GM19238 (cell line): ENCODE data around the gene ANKRD2.
"Not testable (repeated sequence)": the region's sequence is repeated elsewhere in the genome, so short reads cannot be mapped to it uniquely, and the experiment has no call there.

Experiments
- DNase-seq: peaks from one replicate; pipeline ENCODE4 v3.0.0; 2011; ENCODE audit warnings: low spot score; ENCODE audit not compliant: insufficient read length

ANKRD2 gene

DNA sequence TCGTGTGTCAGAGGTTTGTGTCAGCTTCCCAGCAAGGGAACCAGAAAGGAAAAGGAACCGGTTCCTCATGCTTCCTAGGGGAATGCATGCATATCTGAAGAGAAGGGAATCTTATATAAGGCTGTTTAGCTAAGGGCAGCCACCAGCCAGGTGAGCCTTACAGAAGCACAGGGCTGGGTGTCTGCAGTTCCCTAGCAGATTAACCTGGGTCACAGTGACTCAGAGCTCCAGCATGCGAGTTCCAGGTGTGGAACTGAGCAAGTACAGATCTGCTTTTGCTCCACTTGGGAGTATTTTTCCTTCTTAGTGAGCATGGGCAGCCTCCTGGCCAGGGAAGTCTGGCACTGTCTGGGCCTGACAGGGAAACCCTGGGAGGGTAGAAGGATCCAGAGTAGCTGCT is 957 bp upstream of the ANKRD2 start:
- no peak for DNase-seq

- DNase-seq, result no peak
Observed at GRCh38 chr10:97573021-97573420, 442 bp downstream of the ANKRD2 start.

DNA sequence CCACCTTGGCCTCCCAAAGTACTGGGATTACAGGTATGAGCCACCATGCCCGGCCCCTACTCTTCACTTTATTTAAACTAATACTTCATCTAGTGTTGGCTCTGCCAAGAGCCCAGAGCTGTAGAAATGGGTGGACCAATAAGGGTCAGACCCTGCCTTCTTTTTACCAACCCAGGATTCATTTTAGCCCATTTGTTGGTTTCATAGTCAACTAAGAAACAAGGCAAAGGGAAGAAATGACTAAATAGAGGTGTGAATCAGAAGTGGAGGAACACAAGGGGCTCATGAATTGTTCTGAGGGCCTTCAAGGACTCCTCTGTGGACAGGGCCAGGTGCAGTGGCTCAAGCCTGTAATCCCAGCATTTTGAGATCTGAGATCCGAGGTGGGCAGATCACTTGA is 1.1 kb downstream of the ANKRD2 start:
- no peak for DNase-seq

DNA sequence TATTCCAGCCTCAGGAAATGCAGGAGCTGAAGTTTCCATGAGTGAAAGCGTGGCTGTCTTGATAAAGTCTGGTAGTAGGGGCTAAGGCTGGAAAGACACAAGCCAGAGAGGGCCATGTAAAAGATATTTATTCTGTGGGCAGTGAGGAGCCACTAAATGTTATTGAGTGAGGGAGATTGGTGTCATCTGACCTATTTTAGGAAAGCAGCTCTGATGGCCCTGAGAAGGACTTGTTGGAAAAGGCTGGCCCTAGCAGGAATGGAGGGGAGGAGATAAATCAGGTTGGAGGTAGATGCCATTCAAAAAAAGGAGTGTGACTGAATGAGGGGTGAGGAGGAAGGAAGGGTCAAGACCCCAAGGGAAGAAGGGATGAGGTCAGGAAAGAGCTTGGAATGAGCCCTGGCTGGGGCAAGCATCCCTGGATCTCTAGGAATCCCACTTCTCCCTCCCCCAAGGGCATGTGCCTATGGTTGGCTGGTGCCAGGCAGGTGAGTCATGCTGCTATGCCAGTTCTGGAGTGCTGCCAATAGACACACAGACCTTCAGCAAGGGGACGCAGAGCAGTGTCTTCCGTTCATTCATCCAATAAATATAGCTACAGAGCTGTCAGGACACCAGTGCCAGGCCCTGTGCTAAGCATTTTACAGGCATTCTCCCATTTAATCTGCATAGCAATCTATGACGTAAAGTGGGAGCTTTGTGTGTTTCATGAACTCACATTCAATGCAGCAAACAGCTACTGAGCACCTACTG is 2.0 kb downstream of the ANKRD2 start:
- DNase-seq, result no peak

GRCh38 chr10:97575127-97575668 is 2.6 kb downstream of the ANKRD2 start:
- no peak for DNase-seq

DNA sequence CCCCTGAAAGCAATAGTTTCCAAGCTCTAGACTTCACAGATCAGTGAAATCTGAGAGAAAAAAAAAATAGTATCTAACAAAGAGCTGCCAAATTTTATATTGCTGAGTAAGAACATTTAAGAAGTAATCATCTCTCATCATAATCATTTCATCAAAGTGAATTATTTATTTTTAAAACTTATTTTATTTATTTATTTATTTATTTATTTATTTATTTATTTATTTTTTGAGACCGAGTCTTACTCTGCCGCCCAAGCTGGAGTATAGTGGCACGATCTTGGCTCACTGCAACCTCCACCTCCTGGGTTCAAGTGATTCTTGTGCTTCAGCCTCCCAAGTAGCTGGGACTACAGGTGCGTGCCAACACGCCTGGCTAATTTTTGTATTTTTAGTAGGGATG is 3.9 kb downstream of the ANKRD2 start:
- DNase-seq, result not testable (repeated sequence)

- DNase-seq, result no peak
Observed at GRCh38 chr10:97577701-97578100, 5.1 kb downstream of the ANKRD2 start.

DNA sequence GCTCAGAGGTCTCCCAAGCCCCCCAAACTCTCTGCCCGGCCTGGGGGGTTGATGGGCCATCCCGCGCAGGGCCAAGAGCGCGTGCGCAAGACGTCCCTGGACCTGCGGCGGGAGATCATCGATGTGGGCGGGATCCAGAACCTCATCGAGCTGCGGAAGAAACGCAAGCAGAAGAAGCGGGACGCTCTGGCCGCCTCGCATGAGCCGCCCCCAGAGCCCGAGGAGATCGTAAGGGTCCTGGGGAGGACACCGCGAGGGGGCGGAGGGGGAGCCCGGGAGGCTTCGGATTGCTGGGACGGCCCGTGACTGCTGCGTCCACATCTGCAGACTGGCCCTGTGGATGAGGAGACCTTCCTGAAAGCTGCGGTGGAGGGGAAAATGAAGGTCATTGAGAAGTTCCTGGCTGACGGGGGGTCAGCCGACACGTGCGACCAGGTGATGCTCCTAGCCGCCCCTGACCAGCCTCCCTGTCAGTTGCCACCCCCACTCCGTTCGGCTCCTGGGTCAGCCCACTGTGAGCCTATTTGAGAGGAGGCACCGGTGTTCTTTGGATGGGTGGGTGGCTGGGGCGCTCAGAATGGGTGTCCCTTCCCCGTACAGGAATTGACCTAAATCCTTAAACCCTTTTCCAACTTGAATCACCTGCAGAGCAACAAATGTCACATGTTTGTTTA is 5.7 kb downstream of the ANKRD2 start:
- DNase-seq, result no peak

DNA sequence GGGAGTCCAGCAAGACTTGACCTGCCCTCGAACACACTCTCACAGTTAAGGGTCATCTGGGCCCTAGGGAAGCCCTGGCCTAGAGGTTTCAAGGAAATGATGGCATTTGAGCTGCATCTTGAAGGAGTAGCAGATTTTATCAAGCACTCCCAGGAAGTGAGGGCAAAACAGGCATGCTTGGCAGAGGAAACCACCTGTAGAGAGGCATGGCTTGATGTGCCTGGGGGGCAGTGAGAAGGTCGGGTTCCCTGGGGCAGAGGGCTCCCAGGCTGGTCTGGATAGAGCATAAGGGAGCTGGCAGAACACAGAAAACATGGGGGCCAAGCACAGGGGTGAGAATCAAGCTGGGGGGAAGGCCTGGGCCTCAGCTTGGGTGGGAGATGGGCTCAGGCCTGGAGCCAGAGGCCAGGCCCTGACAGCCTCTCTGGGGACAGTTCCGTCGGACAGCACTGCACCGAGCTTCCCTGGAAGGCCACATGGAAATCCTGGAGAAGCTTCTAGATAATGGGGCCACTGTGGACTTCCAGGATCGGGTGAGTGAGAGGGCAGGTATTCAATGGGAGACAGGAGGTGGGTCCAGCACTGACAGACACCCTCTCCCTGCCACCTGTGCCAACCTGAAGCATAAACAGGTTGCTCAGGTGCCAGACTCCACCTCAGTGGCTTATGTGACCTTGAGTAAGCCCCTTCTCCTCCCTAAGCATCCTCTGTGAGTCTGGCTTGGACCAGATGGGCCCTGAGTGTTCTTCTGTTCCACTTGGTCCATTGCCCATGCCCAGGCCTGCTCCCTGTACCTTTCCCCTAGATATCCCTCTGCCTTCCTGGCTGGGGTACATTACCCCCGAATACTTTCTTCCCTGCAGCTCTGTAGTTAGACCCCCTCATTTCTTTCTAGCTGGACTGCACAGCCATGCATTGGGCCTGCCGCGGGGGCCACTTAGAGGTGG is 8.1 kb downstream of the ANKRD2 start:
- DNase-seq, result no peak

DNA sequence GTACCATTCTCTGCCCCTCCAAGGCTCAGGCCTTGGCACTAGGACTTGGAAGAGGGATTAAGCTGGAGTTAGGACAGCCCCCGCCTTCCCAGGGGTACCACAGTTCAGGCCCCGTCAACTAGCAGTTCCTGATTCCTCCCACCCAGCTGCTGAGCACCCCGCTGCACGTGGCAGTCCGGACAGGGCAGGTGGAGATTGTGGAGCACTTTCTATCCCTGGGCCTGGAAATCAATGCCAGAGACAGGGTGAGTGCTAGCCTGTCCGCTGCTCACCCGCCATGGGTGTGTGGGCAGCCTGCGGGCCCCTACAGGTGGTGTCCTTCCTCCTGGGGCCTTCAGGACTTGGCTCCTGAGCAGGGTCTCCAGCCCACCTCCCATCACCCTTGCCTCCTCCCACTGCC is 9.6 kb downstream of the ANKRD2 start:
- no peak for DNase-seq

GRCh38 chr10:97583476-97583875 is 10.9 kb downstream of the ANKRD2 start:
- DNase-seq, result no peak

- no peak for DNase-seq
Observed at GRCh38 chr10:97584060-97584797, 11.7 kb downstream of the ANKRD2 start, which contains the start of gene HOGA1. TSS of gene HOGA1 (plus strand) at chr10:97584389. CDS start at chr10:97584704, 315 bp downstream.

GRCh38 chr10:97584798-97585438 is 12.3 kb downstream of the ANKRD2 start:
- no peak for DNase-seq

DNA sequence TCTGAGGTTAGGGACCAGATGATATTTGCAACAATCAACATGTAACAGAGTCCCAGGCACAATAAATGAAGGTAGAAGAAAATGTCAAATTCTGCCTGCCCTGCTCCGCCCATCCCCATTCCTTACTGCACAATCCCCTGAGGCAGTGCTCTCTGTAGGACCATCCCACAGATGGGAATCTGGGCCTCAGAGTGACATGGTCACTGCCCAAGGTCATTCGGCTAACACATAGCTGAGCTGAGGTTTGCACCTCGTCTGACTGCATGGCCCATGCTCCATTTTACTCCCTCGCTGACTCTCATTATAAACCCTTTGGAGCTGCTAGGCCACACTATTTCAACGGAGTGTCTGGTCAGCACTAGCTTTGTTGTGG is 12.8 kb downstream of the ANKRD2 start:
- no peak for DNase-seq

GRCh38 chr10:97587183-97587582 is 14.6 kb downstream of the ANKRD2 start:
- DNase-seq, result no peak

DNA sequence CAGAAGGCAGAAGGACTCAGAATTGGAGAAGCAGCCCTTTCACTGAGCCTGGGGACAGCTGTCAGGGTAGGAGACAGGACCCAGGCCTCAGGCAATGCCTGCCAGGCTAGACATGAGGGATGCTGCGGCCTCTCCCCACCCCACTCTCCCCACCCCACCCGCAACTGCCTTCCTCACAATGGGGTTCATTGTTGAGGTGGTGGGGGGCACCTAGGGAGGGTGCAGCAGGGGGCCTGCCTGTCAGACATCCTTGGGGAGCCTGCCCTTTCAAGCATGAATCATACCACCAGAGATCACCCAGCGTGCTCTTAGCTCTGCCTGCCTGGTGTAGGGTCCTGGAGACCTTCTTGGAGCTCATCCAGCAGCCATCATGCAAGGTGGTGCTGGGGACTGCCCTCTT is 16.9 kb downstream of the ANKRD2 start, which contains the start of gene C10orf62:
C10orf62 (plus strand) TSS at position 243 of the 400 bp plus-strand sequence. CDS start 177 bp downstream, outside the sequence.
- DNase-seq, result no peak

DNA sequence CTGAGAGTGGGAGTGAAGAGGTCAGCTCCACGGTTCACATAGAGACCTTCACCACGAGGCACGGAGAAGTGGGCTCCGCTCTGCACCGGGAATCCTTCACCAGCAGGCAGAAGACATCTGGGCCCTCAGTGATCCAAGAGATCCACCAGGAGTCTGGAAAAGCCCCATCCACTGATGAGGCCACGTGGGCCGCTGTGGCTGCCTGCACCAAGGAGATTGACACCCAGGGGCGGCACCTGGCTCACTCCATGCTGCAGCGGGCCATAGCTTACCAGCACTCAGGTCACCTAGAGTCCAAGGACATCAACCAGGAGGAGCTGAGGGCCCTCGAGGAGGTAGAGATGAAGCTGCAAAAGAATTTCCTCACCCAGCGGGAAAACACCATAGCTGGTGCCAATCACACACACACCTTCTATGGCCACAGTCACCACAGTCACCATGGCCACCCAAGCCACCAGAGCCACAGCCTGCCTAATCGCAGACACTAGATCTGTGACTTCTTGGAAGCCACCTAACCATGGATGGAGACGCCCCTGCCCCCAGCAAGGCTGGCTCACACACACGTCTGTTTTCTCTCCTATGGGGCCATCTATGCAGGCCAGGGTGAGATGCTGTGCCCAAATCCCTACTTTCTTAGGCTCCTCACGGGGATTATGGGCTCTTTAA is 17.6 kb downstream of the ANKRD2 start:
- DNase-seq, result no peak

DNA sequence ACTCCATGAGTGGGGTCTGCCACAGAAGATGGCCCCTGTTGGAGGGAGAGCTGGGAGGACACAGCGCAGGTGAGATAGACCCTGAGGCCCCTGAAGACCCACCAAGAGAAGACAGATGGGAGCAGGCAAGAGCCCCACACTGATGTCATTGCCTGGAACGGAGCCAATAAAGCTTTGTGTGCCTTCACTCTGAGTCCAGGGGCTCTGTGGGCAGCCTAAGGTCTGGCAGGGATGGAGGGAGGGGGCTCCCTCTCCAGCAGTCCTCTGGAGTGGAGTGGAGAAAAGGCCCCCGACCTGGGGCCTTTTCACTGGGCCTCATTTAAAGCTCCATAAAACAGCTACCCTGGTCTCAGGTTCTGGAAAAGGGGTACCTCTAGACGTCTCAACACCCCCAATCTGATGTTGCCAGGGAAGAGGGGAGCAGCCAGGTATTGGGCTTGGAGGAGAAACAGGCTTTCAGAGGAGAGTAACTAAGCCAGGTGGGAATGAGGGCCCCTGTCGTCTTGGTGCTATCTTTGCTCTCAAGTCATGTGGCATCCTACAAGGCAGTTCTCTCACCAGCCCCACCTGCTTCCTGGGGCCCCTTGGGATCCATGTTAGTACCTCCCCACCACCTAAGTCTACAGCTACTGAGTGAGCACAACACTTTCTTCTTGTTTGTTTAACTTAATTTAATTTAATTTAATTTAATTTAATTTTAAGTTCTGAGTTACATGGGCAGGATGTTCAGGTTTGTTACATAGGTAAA is 18.3 kb downstream of the ANKRD2 start:
- no peak for DNase-seq

- no peak for DNase-seq
Observed at GRCh38 chr10:97593421-97593820, 20.8 kb downstream of the ANKRD2 start.
